AG04449 (cell line): Measurements from ENCODE around the gene POC1B.

Source experiments
- CTCF ChIA-PET: fragments of 350-600 bp; formaldehyde crosslinking; extraction: SDS; loops from one replicate; lab custom pipeline; 2021; ENCODE audit warnings: antibody characterized with exemption; lab: Yijun Ruan, JAX
- POLR2A ChIA-PET: fragments of 400-600, 350-600 bp; formaldehyde crosslinking; extraction: SDS; loops from one replicate; lab custom pipeline; 2020; ENCODE audit warnings: antibody characterized with exemption, inconsistent platforms; lab: Yijun Ruan, JAX
- DNase-seq: peaks from one replicate; pipeline ENCODE4 v3.0.0-alpha.2; 2010; ENCODE audit warnings: low read depth, low spot score
- H3K4me3 ChIP-seq: 2 replicates; pipeline ENCODE4 v1.5.1; 2011; ENCODE audit warnings: low read depth, mild to moderate bottlenecking, control low read depth, low read length
- CTCF ChIP-seq: IDR thresholded peaks from one replicate; pipeline ENCODE4 v1.5.1; 2011; ENCODE audit warnings: mild to moderate bottlenecking, moderate library complexity, low read length, control low read depth, inconsistent platforms; ENCODE audit not compliant: insufficient read depth; ENCODE audit errors: missing control alignments

The POC1B gene

GRCh38 chr12:89497467-89497866, 28.4 kb downstream of the POC1B start:
- no peak for TF ChIP-seq CTCF
- POLR2A ChIA-PET: no interaction called here
- H3K4me3 ChIP-seq: no peak overlapping the region
- no peak for DNase-seq
- CTCF ChIA-PET: interaction anchor here (0.8 to 5.5 kb wide), 4 partner anchors 24 to 28 kb away, joined by 3 to 25 read pairs (median 3); partner anchors contain the start of genes GALNT4 and POC1B

GRCh38 chr12:89497005-89497404, 28.8 kb downstream of the POC1B start:
- ChIA-PET POLR2A (no interaction called here), CTCF (interaction anchor here (0.8 to 5.5 kb wide), 5 partner anchors 25 to 32 kb away, joined by 3 to 25 read pairs (median 3); partner anchors contain the start of genes GALNT4 and POC1B)
- no peak for DNase-seq
- TF ChIP-seq CTCF: no peak
- H3K4me3 ChIP-seq: no peak overlapping the region

- ChIA-PET POLR2A (no interaction called here), CTCF (interaction anchor here (0.9 to 5.5 kb wide), 5 partner anchors 11 to 475 kb away, joined by 3 to 25 read pairs (median 5); no protein-coding TSS in a partner anchor)
- no peak for TF ChIP-seq CTCF
- no peak for DNase-seq
- H3K4me3 ChIP-seq: no peak overlapping the region
Observed at GRCh38 chr12:89494411-89495231, 31.2 kb downstream of the POC1B start.

- CTCF ChIA-PET: interaction anchor here (0.8 to 1.1 kb wide), 2 partner anchors 28 to 475 kb away, joined by 3 to 4 read pairs; no protein-coding TSS in a partner anchor
- POLR2A ChIA-PET: no interaction called here
- TF ChIP-seq CTCF: no peak
- no peak overlapping the region for H3K4me3 ChIP-seq
- DNase-seq: no peak
Observed at GRCh38 chr12:89493670-89494302, 32.1 kb downstream of the POC1B start.

- no peak overlapping the region for H3K4me3 ChIP-seq
- DNase-seq: no peak
- no peak for TF ChIP-seq CTCF
- ChIA-PET CTCF (interaction anchor here (1.1 kb wide), 1 partner anchor 29 kb away, joined by 4 read pairs; no protein-coding TSS in a partner anchor), POLR2A (no interaction called here)
Observed at GRCh38 chr12:89492883-89493282, 33.0 kb downstream of the POC1B start.

GRCh38 chr12:89490922-89491321, 34.9 kb downstream of the POC1B start:
- H3K4me3 ChIP-seq: no peak overlapping the region
- no peak for DNase-seq
- no peak for TF ChIP-seq CTCF
- POLR2A ChIA-PET: no interaction called here
- CTCF ChIA-PET: interaction anchor here (0.9 to 1.3 kb wide), 2 partner anchors 20 to 474 kb away, joined by 3 to 4 read pairs; no protein-coding TSS in a partner anchor
